CD4-positive, alpha-beta memory T cell (primary cell): ENCODE measurements around the gene DCBLD1. TPM values are rescaled to one million over a fixed set of nuclear protein-coding genes. Genes with fewer than 3 reads are reported as not detected.

Source experiments
- CTCF ChIA-PET: fragments of 350-600 bp; sonication (Branson Sonifier 250); formaldehyde crosslinking; loops from one replicate; lab custom pipeline; 2021; ENCODE audit warnings: inconsistent platforms; ENCODE audit not compliant: partially characterized antibody; lab: Charles Lee
- POLR2A ChIA-PET: fragments of 350-600 bp; sonication (Branson Sonifier 250); formaldehyde crosslinking; loops from one replicate; lab custom pipeline; 2021; ENCODE audit not compliant: partially characterized antibody; lab: Charles Lee
- DNase-seq, 5 donors: peaks; one replicate each; pipeline versions ENCODE4 v3.0.0 to v3.0.0-alpha.2; 2020 to 2022; ENCODE audit warnings: mixed read lengths in 1 of 5
- H3K27ac ChIP-seq: one replicate; pipeline ENCODE4 v1.7.0; 2013; ENCODE audit warnings: low read depth, low read length
- H3K27me3 ChIP-seq: 2 replicates; pipeline ENCODE4 v1.7.0; 2013; ENCODE audit warnings: mild to moderate bottlenecking, low read length, moderate library complexity; ENCODE audit not compliant: insufficient read depth
- H3K36me3 ChIP-seq: 2 replicates; pipeline ENCODE4 v1.7.0; 2013; ENCODE audit warnings: mild to moderate bottlenecking, low read length, moderate library complexity; ENCODE audit not compliant: insufficient read depth
- H3K4me1 ChIP-seq: 2 replicates; pipeline ENCODE4 v1.7.0; 2013; ENCODE audit warnings: mild to moderate bottlenecking, low read length, moderate library complexity; ENCODE audit not compliant: insufficient read depth
- H3K4me3 ChIP-seq, 2 donors: one replicate each; pipeline ENCODE4 v1.7.0; 2013; ENCODE audit warnings: low read length in 2 of 2, mild to moderate bottlenecking in 1 of 2
- H3K9me3 ChIP-seq, 2 donors: one replicate each; pipeline ENCODE4 v1.7.0; 2013; ENCODE audit warnings: low read length in 2 of 2, control low read depth in 1 of 2; ENCODE audit not compliant: control insufficient read depth in 1 of 2
- H3K27ac Mint-ChIP-seq, 7 donors: one replicate each; pipeline ENCODE4 v1.8.0; 2020 to 2021; ENCODE audit warnings: mixed read lengths in 7 of 7, mild to moderate bottlenecking in 6 of 7, inconsistent platforms in 3 of 7, moderate library complexity in 3 of 7
- H3K27me3 Mint-ChIP-seq, 2 donors: one replicate each; pipeline ENCODE4 v1.8.0; 2020 to 2021; ENCODE audit warnings: mixed read lengths in 2 of 2
- H3K36me3 Mint-ChIP-seq, 2 donors: one replicate each; pipeline ENCODE4 v1.8.0; 2020 to 2021; ENCODE audit warnings: mixed read lengths in 2 of 2, inconsistent platforms in 1 of 2, mild to moderate bottlenecking in 1 of 2
- H3K4me1 Mint-ChIP-seq, 4 donors: one replicate each; pipeline ENCODE4 v1.8.0; 2020 to 2021; ENCODE audit warnings: mixed read lengths in 4 of 4, mild to moderate bottlenecking in 1 of 4
- H3K4me3 Mint-ChIP-seq, 8 donors: one replicate each; pipeline ENCODE4 v1.8.0; 2020 to 2021; ENCODE audit warnings: mixed read lengths in 8 of 8, mild to moderate bottlenecking in 7 of 8, moderate library complexity in 6 of 8, inconsistent platforms in 3 of 8
- H3K9me3 Mint-ChIP-seq, 8 donors: one replicate each; pipeline ENCODE4 v1.8.0; 2020 to 2021; ENCODE audit warnings: mixed read lengths in 8 of 8, mild to moderate bottlenecking in 5 of 8, inconsistent platforms in 3 of 8, moderate library complexity in 1 of 8
- intact Hi-C: fragments of 100-400 bp; cut with micrococcal nuclease; formaldehyde crosslinking; loops from one replicate; pipeline ENCODE4 v1.15.1; 2023
- polyA plus RNA-seq, 2 donors: library from polyadenylated mRNA; unstranded; fragments of 300-500 nt; fragmentation: Illumina TruSeq; gene quantifications; one replicate each; pipeline ENCODE4 v1.2.3, GENCODE V29; 2021
- total RNA-seq, 2 experiments: library from RNA; stranded (reverse); gene quantifications; one replicate each; pipeline ENCODE4 v1.2.3, GENCODE V29; 2021

DCBLD1 gene
- total and polyA plus RNA-seq, 4 experiments from 2014 or later: 1.4 to 9.7 (median 5.6) TPM

GRCh38 chr6:117504478-117505144 lies 22.1 kb downstream of the DCBLD1 start:
- H3K27me3 ChIP-seq: no peaks in the 10 kb centered on the region
- Mint-ChIP-seq H3K27me3 (peaks cover 0 to 2% of the 10 kb centered on the region in 2 donors), H3K4me3 (no peak overlapping the region), H3K36me3 (peaks cover 0 to 2% of the 10 kb centered on the region in 2 donors), H3K27ac (no peak overlapping the region), H3K9me3 (no peaks in the 10 kb centered on the region), H3K4me1 (no peaks in the 10 kb centered on the region)
- CTCF ChIA-PET: no interaction called here
- no peak overlapping the region for H3K4me3 ChIP-seq
- no peaks in the 10 kb centered on the region for H3K4me1 ChIP-seq
- no peak for DNase-seq
- no peak overlapping the region for H3K27ac ChIP-seq
- no peaks in the 10 kb centered on the region for H3K9me3 ChIP-seq
- intact Hi-C loops: no loop called here
- POLR2A ChIA-PET: no interaction called here
- H3K36me3 ChIP-seq: no peaks in the 10 kb centered on the region

- CTCF ChIA-PET: no interaction called here
- POLR2A ChIA-PET: no interaction called here
- H3K9me3 Mint-ChIP-seq: no peaks in the 10 kb centered on the region
- Histone ChIP-seq H3K9me3 (no peaks in the 10 kb centered on the region), H3K4me1 (no peaks in the 10 kb centered on the region), H3K36me3 (no peaks in the 10 kb centered on the region), H3K27ac (no peak overlapping the region), H3K4me3 (no peak overlapping the region), H3K27me3 (no peaks in the 10 kb centered on the region)
- H3K4me3 Mint-ChIP-seq: no peak overlapping the region
- H3K27ac Mint-ChIP-seq: no peak overlapping the region
- no peaks in the 10 kb centered on the region for H3K4me1 Mint-ChIP-seq
- DNase-seq: no peak
- intact Hi-C loops: no loop called here
- peaks cover 0 to 2% of the 10 kb centered on the region in 2 donors for H3K36me3 Mint-ChIP-seq
- peaks cover under 1 to 2% of the 10 kb centered on the region in 2 donors for H3K27me3 Mint-ChIP-seq
These were observed 22.8 kb downstream of the DCBLD1 start for GRCh38 chr6:117505311-117505710.

GRCh38 chr6:117506180-117506835 lies 23.8 kb downstream of the DCBLD1 start:
- Histone ChIP-seq H3K36me3 (no peaks in the 10 kb centered on the region), H3K27ac (no peak overlapping the region), H3K9me3 (no peaks in the 10 kb centered on the region), H3K4me1 (no peaks in the 10 kb centered on the region), H3K27me3 (no peaks in the 10 kb centered on the region), H3K4me3 (no peak overlapping the region)
- ChIA-PET POLR2A (no interaction called here), CTCF (no interaction called here)
- intact Hi-C loops: no loop called here
- peaks cover 0 to 2% of the 10 kb centered on the region in 2 donors for H3K36me3 Mint-ChIP-seq
- H3K27ac Mint-ChIP-seq: no peak overlapping the region
- no peaks in the 10 kb centered on the region for H3K9me3 Mint-ChIP-seq
- DNase-seq: no peak
- H3K27me3 Mint-ChIP-seq: peaks cover 0 to 2% of the 10 kb centered on the region in 2 donors
- H3K4me3 Mint-ChIP-seq: no peak overlapping the region
- H3K4me1 Mint-ChIP-seq: no peaks in the 10 kb centered on the region

- H3K36me3 Mint-ChIP-seq: peaks cover 0 to 2% of the 10 kb centered on the region in 2 donors
- ChIA-PET CTCF (no interaction called here), POLR2A (no interaction called here)
- no peaks in the 10 kb centered on the region for H3K36me3 ChIP-seq
- H3K9me3 Mint-ChIP-seq: no peaks in the 10 kb centered on the region
- no peak overlapping the region for H3K4me3 Mint-ChIP-seq
- H3K27ac Mint-ChIP-seq: no peak overlapping the region
- H3K27me3 Mint-ChIP-seq: peaks cover 0 to 2% of the 10 kb centered on the region in 2 donors
- intact Hi-C loops: no loop called here
- H3K4me3 ChIP-seq: no peak overlapping the region
- no peak overlapping the region for H3K27ac ChIP-seq
- no peaks in the 10 kb centered on the region for H3K4me1 Mint-ChIP-seq
- no peaks in the 10 kb centered on the region for H3K9me3 ChIP-seq
- H3K4me1 ChIP-seq: no peaks in the 10 kb centered on the region
- no peaks in the 10 kb centered on the region for H3K27me3 ChIP-seq
- no peak for DNase-seq
These were observed 24.4 kb downstream of the DCBLD1 start for GRCh38 chr6:117506907-117507306.

- Mint-ChIP-seq H3K9me3 (no peaks in the 10 kb centered on the region), H3K27me3 (peaks cover 0 to 2% of the 10 kb centered on the region in 2 donors), H3K4me1 (no peaks in the 10 kb centered on the region), H3K36me3 (peaks cover 0 to 2% of the 10 kb centered on the region in 2 donors), H3K27ac (no peak overlapping the region), H3K4me3 (no peak overlapping the region)
- Histone ChIP-seq H3K9me3 (no peaks in the 10 kb centered on the region), H3K4me3 (no peak overlapping the region), H3K36me3 (no peaks in the 10 kb centered on the region), H3K27me3 (no peaks in the 10 kb centered on the region), H3K27ac (no peak overlapping the region), H3K4me1 (no peaks in the 10 kb centered on the region)
- POLR2A ChIA-PET: no interaction called here
- CTCF ChIA-PET: no interaction called here
- DNase-seq: no peak
- intact Hi-C loops: no loop called here
These were observed 26.0 kb downstream of the DCBLD1 start for GRCh38 chr6:117508450-117508971.

- Mint-ChIP-seq H3K27me3 (peaks cover 0 to 2% of the 10 kb centered on the region in 2 donors), H3K36me3 (peaks cover 0 to 2% of the 10 kb centered on the region in 2 donors), H3K9me3 (no peaks in the 10 kb centered on the region), H3K27ac (no peak overlapping the region), H3K4me3 (no peak overlapping the region), H3K4me1 (no peaks in the 10 kb centered on the region)
- Histone ChIP-seq H3K27ac (no peak overlapping the region), H3K4me3 (no peak overlapping the region), H3K36me3 (no peaks in the 10 kb centered on the region), H3K27me3 (no peaks in the 10 kb centered on the region), H3K4me1 (no peaks in the 10 kb centered on the region), H3K9me3 (no peaks in the 10 kb centered on the region)
- intact Hi-C loops: no loop called here
- POLR2A ChIA-PET: no interaction called here
- CTCF ChIA-PET: no interaction called here
- no peak for DNase-seq
These were observed 26.5 kb downstream of the DCBLD1 start for GRCh38 chr6:117509021-117509420.

GRCh38 chr6:117512056-117512828 lies 29.8 kb downstream of the DCBLD1 start:
- Histone ChIP-seq H3K4me1 (no peaks in the 10 kb centered on the region), H3K9me3 (no peaks in the 10 kb centered on the region), H3K4me3 (no peak overlapping the region), H3K27ac (no peak overlapping the region), H3K36me3 (no peaks in the 10 kb centered on the region), H3K27me3 (no peaks in the 10 kb centered on the region)
- intact Hi-C loops: no loop called here
- CTCF ChIA-PET: no interaction called here
- POLR2A ChIA-PET: no interaction called here
- no peaks in the 10 kb centered on the region for H3K36me3 Mint-ChIP-seq
- no peak overlapping the region for H3K27ac Mint-ChIP-seq
- no peak overlapping the region for H3K4me3 Mint-ChIP-seq
- peaks cover 0 to 2% of the 10 kb centered on the region in 2 donors for H3K27me3 Mint-ChIP-seq
- H3K4me1 Mint-ChIP-seq: peaks cover 0 to 1% (median 0%) of the 10 kb centered on the region in 4 donors
- H3K9me3 Mint-ChIP-seq: no peaks in the 10 kb centered on the region
- no peak for DNase-seq
